IMR-90 (cell line): ENCODE data around the gene RUNDC3A. TPM values are rescaled to one million over a fixed set of nuclear protein-coding genes. Genes with fewer than 3 reads are reported as not detected.

ENCODE experiments used
- ATAC-seq: fragments of 200-7000 bp; cut with Tn5 transposase; 2 replicates; pipeline ENCODE4 v1.9.1; 2020; ENCODE audit warnings: low read depth, mild to moderate bottlenecking, moderate library complexity
- BruUV-seq: library from RNA; stranded (reverse); fragments of 400-500 nt; replicated peaks from 2 replicates; lab custom pipeline; 2021; lab: Mats Ljungman, UMichigan
- CTCF ChIA-PET: fragments of 300-600 bp; formaldehyde crosslinking; extraction: SDS; loops from one replicate; lab custom pipeline; 2021; ENCODE audit warnings: antibody characterized with exemption; lab: Yijun Ruan, JAX
- POLR2A ChIA-PET: fragments of 300-600 bp; sonication (Branson Sonifier 250); formaldehyde crosslinking; loops from one replicate; lab custom pipeline; 2022; ENCODE audit warnings: antibody characterized with exemption; ENCODE audit not compliant: unreplicated experiment; lab: Charles Lee
- DNase-seq: peaks from one replicate; pipeline ENCODE4 v3.0.0; 2013
- H2AFZ ChIP-seq: replicated peaks from 2 replicates; pipeline ENCODE3; 2013; ENCODE audit warnings: low read length, mild to moderate bottlenecking; ENCODE audit not compliant: poor library complexity
- H2AK5ac ChIP-seq: 2 replicates; pipeline ENCODE4 v1.6.1; 2013; ENCODE audit warnings: low read depth, low read length, inconsistent platforms
- H2AK9ac ChIP-seq: replicated peaks from 2 replicates; pipeline ENCODE3; 2013; ENCODE audit warnings: mild to moderate bottlenecking, low read depth, low read length, moderate library complexity; ENCODE audit not compliant: poor library complexity
- H2BK120ac ChIP-seq: 2 replicates; pipeline ENCODE4 v1.6.1; 2013; ENCODE audit warnings: low read depth, low read length, inconsistent platforms
- H2BK15ac ChIP-seq: 3 replicates; pipeline ENCODE4 v1.6.1; 2013; ENCODE audit warnings: low read depth, low read length, inconsistent platforms
- H2BK20ac ChIP-seq: 2 replicates; pipeline ENCODE4 v1.6.1; 2013; ENCODE audit warnings: low read depth, mild to moderate bottlenecking, inconsistent platforms, low read length, moderate library complexity
- H2BK5ac ChIP-seq: 2 replicates; pipeline ENCODE4 v1.6.1; 2013; ENCODE audit warnings: mild to moderate bottlenecking, low read depth, low read length, inconsistent platforms; ENCODE audit not compliant: poor library complexity, severe bottlenecking
- H3K14ac ChIP-seq: replicated peaks from 2 replicates; pipeline ENCODE4 v1.6.1; 2013; ENCODE audit warnings: low read depth, low read length, inconsistent platforms
- H3K18ac ChIP-seq: 2 replicates; pipeline ENCODE4 v1.6.1; 2013; ENCODE audit warnings: low read depth, low read length, control low read depth
- H3K23ac ChIP-seq: 2 replicates; pipeline ENCODE4 v1.6.1; 2013; ENCODE audit warnings: low read depth, low read length, inconsistent platforms
- H3K27ac ChIP-seq: 2 replicates; pipeline ENCODE4 v1.5.1; 2013; ENCODE audit warnings: mild to moderate bottlenecking, control low read depth, low read length; ENCODE audit not compliant: insufficient read depth
- H3K27me3 ChIP-seq: 2 replicates; pipeline ENCODE4 v1.6.1; 2013; ENCODE audit warnings: low read length; ENCODE audit not compliant: control insufficient read depth, insufficient read depth
- H3K36me3 ChIP-seq: 2 replicates; pipeline ENCODE4 v1.6.1; 2013; ENCODE audit warnings: low read length, mixed read lengths; ENCODE audit not compliant: control insufficient read depth, insufficient read depth
- H3K4ac ChIP-seq: 2 replicates; pipeline ENCODE4 v1.6.1; 2013; ENCODE audit warnings: low read depth, low read length, inconsistent platforms
- H3K4me1 ChIP-seq: 2 replicates; pipeline ENCODE4 v1.6.1; 2013; ENCODE audit warnings: low read length, mixed read lengths; ENCODE audit not compliant: control insufficient read depth, insufficient read depth
- H3K4me2 ChIP-seq: 2 replicates; pipeline ENCODE4 v1.6.1; 2013; ENCODE audit warnings: low read depth, mild to moderate bottlenecking, control low read depth, low read length, moderate library complexity
- H3K4me3 ChIP-seq: 2 replicates; pipeline ENCODE4 v1.5.1; 2013; ENCODE audit warnings: low read depth, mild to moderate bottlenecking, control low read depth, low read length, moderate library complexity; ENCODE audit not compliant: insufficient read depth
- H3K56ac ChIP-seq: 2 replicates; pipeline ENCODE4 v1.6.1; 2013; ENCODE audit warnings: low read length, inconsistent platforms; ENCODE audit not compliant: insufficient read depth; ENCODE audit errors: extremely low read depth
- H3K79me1 ChIP-seq, 2 experiments: 2 replicates each; pipeline ENCODE4 v1.6.1; 2013; ENCODE audit warnings: low read length in 2 of 2, inconsistent platforms in 1 of 2, low read depth in 1 of 2
- H3K9ac ChIP-seq: 2 replicates; pipeline ENCODE4 v1.6.1; 2013; ENCODE audit warnings: low read depth, low read length, control low read depth
- H3K9me1 ChIP-seq: 2 replicates; pipeline ENCODE4 v1.6.1; 2013; ENCODE audit warnings: low read length, inconsistent platforms; ENCODE audit not compliant: insufficient read depth
- H3K9me3 ChIP-seq: 2 replicates; pipeline ENCODE4 v1.6.1; 2013; ENCODE audit warnings: low read length; ENCODE audit not compliant: control insufficient read depth, insufficient read depth
- H4K20me1 ChIP-seq: 2 replicates; pipeline ENCODE4 v1.6.1; 2013; ENCODE audit warnings: low read length, inconsistent platforms; ENCODE audit not compliant: insufficient read depth
- H4K5ac ChIP-seq: 2 replicates; pipeline ENCODE4 v1.6.1; 2013; ENCODE audit warnings: mild to moderate bottlenecking, low read depth, low read length, control low read depth
- H4K8ac ChIP-seq, 2 experiments: 2 replicates each; pipeline ENCODE4 v1.6.1; 2013; ENCODE audit warnings: low read depth in 2 of 2, low read length in 2 of 2, control low read depth in 1 of 2, inconsistent platforms in 1 of 2
- H4K91ac ChIP-seq: 2 replicates; pipeline ENCODE4 v1.6.1; 2013; ENCODE audit warnings: low read depth, low read length, inconsistent platforms; ENCODE audit not compliant: insufficient read depth
- BHLHE40 ChIP-seq: fragments of 150-350 bp; IDR thresholded peaks from 2 replicates; pipeline ENCODE4 v1.6.1; 2016; ENCODE audit warnings: mild to moderate bottlenecking, low read depth, low read length
- CEBPB ChIP-seq: IDR thresholded peaks from 2 replicates; pipeline ENCODE4 v1.6.1; 2012; ENCODE audit warnings: low read depth, low read length, improper control_type of control experiment
- CHD1 ChIP-seq: IDR thresholded peaks from 2 replicates; pipeline ENCODE4 v1.6.1; 2012; ENCODE audit warnings: low read depth, low read length, improper control_type of control experiment
- CTCF ChIP-seq: conservative IDR thresholded peaks from 2 replicates; pipeline ENCODE4 v1.5.1; 2012; ENCODE audit warnings: mild to moderate bottlenecking, low read depth, low read length, improper control_type of control experiment
- FOS ChIP-seq: fragments of 150-350 bp; IDR thresholded peaks from 2 replicates; pipeline ENCODE4 v1.6.1; 2016; ENCODE audit warnings: low read depth, low read length
- MAFK ChIP-seq: IDR thresholded peaks from 2 replicates; pipeline ENCODE4 v1.6.1; 2012; ENCODE audit warnings: low read depth, low read length, improper control_type of control experiment
- MAZ ChIP-seq: IDR thresholded peaks from 2 replicates; pipeline ENCODE4 v1.6.1; 2012; ENCODE audit warnings: low read depth, mild to moderate bottlenecking, low read length, improper control_type of control experiment, moderate library complexity, borderline replicate concordance
- NFE2L2 ChIP-seq: fragments of 150-350 bp; IDR thresholded peaks from 2 replicates; pipeline ENCODE4 v1.6.1; 2016; ENCODE audit warnings: low read depth, mild to moderate bottlenecking, low read length
- POLR2A ChIP-seq: IDR thresholded peaks from 2 replicates; pipeline ENCODE4 v1.6.1; 2012; ENCODE audit warnings: mild to moderate bottlenecking, low read depth, low read length
- RAD21 ChIP-seq: IDR thresholded peaks from 2 replicates; pipeline ENCODE4 v1.6.1; 2012; ENCODE audit warnings: low read length, improper control_type of control experiment
- RCOR1 ChIP-seq: IDR thresholded peaks from 2 replicates; pipeline ENCODE4 v1.6.1; 2012; ENCODE audit warnings: mild to moderate bottlenecking, low read length, improper control_type of control experiment; ENCODE audit not compliant: insufficient replicate concordance
- RFX5 ChIP-seq: IDR thresholded peaks from 2 replicates; pipeline ENCODE4 v1.8.0; 2012; ENCODE audit warnings: low read depth, mild to moderate bottlenecking, low read length, moderate library complexity
- SMC3 ChIP-seq: fragments of 150-350 bp; IDR thresholded peaks from 2 replicates; pipeline ENCODE4 v1.6.1; 2016; ENCODE audit warnings: low read depth, mild to moderate bottlenecking, antibody characterized with exemption, low read length, moderate library complexity
- USF2 ChIP-seq: fragments of 150-350 bp; IDR thresholded peaks from 2 replicates; pipeline ENCODE4 v1.6.1; 2017; ENCODE audit warnings: mild to moderate bottlenecking, antibody characterized with exemption, low read length, low read depth
- WGBS, 2 experiments: methylation state at CpG; one replicate each; pipeline versions ENCODE4 v1.1.5 to v1.1.7; 2013; ENCODE audit warnings: missing lambda C conversion rate in 2 of 2; ENCODE audit not compliant: insufficient read length in 1 of 2; ENCODE audit errors: extremely low coverage in 2 of 2; 5-methylcytosine and 5-hydroxymethylcytosine counted together
- dilution Hi-C: fragments of 300-500 bp; cut with HindIII; formaldehyde crosslinking; loops from one replicate; pipeline ENCODE4 v1.14.3; 2018; ENCODE audit warnings: low sequenced_read_pairs; ENCODE audit not compliant: unreplicated experiment
- in situ Hi-C: fragments of 300-500 bp; cut with MboI; formaldehyde crosslinking; loops from 3 replicates; pipeline ENCODE4 v1.14.3; 2019; ENCODE audit warnings: low sequenced_read_pairs, inconsistent platforms, mixed read lengths
- intact Hi-C: fragments of 100-400 bp; cut with micrococcal nuclease; formaldehyde crosslinking; loops from 2 replicates; pipeline ENCODE4 v1.10.0; 2022
- polyA plus RNA-seq, 3 experiments: library from polyadenylated mRNA; depleted of rRNA; stranded (reverse); fragments of >200 nt; gene quantifications; 2 replicates each; pipeline ENCODE4 v1.2.3, GENCODE V29; 2012; ENCODE audit warnings: low replicate concordance in 1 of 3
- total RNA-seq: library from RNA; depleted of rRNA; stranded (reverse); fragments of >200 nt; gene quantifications from 2 replicates; pipeline ENCODE4 v1.2.3, GENCODE V29; 2012
- TF ChIP-seq, protein P1 (sequence below): fragments of 150-350 bp; IDR thresholded peaks from 2 replicates; pipeline ENCODE4 v1.6.1; 2016; ENCODE audit warnings: low read depth, mild to moderate bottlenecking, low read length, moderate library complexity, borderline replicate concordance

The RUNDC3A gene
- total and polyA plus RNA-seq, 2 of the 4 experiments (the other 2 are of a cell fraction) = under 0.01 to 0.34 TPM

- Histone ChIP-seq H3K23ac (no peak overlapping the region), H3K4ac (no peak overlapping the region), H2BK5ac (no peak overlapping the region), H3K79me1 (no peaks in the 10 kb centered on the region), H3K14ac (no peak overlapping the region), H3K4me3 (no peak overlapping the region), H3K56ac (no peak overlapping the region), H3K4me2 (no peak overlapping the region), H4K20me1 (peaks cover 3% of the 10 kb centered on the region; the same call in 1 of the 2 replicates), H3K4me1 (peaks cover 8% of the 10 kb centered on the region; the same call in 1 of the 2 replicates), H2BK20ac (no peak overlapping the region), H3K27ac (no peak overlapping the region), H3K9me3 (no peaks in the 10 kb centered on the region), H4K91ac (no peak overlapping the region), H3K36me3 (no peaks in the 10 kb centered on the region), H2AFZ (no peak overlapping the region), H2BK15ac (no peak overlapping the region), H4K5ac (no peak overlapping the region), H3K18ac (no peak overlapping the region), H2AK5ac (no peak overlapping the region), H3K9me1 (no peaks in the 10 kb centered on the region), H2AK9ac (no peak overlapping the region), H3K9ac (no peak overlapping the region), H3K27me3 (peaks cover 62% of the 10 kb centered on the region), H2BK120ac (no peak overlapping the region), H4K8ac (no peak overlapping the region)
- dilution Hi-C loops = no loop called here
- CTCF ChIA-PET = no interaction called here
- 52% methylated on average over 6 of the region's 10 CpGs; no CpG with 5 or more reads in 1 of the 2 experiments for WGBS, 2 experiments
- POLR2A ChIA-PET = no interaction called here
- intact Hi-C loops = no loop called here
- no TSS peak for BruUV-seq
- DNase-seq (no peak), ATAC-seq (no peak)
- in situ Hi-C loops = no loop called here
- no peak for TF ChIP-seq MAZ
- TF ChIP-seq MAFK = no peak
- TF ChIP-seq CTCF = no peak
- TF ChIP-seq RCOR1 = no peak
- no peak for TF ChIP-seq POLR2A
- TF ChIP-seq CEBPB = no peak
- TF ChIP-seq, protein P1, sequence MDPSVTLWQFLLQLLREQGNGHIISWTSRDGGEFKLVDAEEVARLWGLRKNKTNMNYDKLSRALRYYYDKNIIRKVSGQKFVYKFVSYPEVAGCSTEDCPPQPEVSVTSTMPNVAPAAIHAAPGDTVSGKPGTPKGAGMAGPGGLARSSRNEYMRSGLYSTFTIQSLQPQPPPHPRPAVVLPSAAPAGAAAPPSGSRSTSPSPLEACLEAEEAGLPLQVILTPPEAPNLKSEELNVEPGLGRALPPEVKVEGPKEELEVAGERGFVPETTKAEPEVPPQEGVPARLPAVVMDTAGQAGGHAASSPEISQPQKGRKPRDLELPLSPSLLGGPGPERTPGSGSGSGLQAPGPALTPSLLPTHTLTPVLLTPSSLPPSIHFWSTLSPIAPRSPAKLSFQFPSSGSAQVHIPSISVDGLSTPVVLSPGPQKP = no peak
- TF ChIP-seq BHLHE40 = no peak
- TF ChIP-seq CHD1 = no peak
- no peak for TF ChIP-seq SMC3
- TF ChIP-seq FOS = no peak
- no peak for TF ChIP-seq NFE2L2
- TF ChIP-seq RFX5 = no peak
- TF ChIP-seq RAD21 = no peak
- TF ChIP-seq USF2 = no peak
Measured at GRCh38 chr17:44310609-44311376, 2.4 kb downstream of the RUNDC3A start.
